Caco-2 (cell line): ENCODE measurements around the gene LCLAT1. TPM values are rescaled to one million over a fixed set of nuclear protein-coding genes. Genes with fewer than 3 reads are reported as not detected.

Experiments
- BruUV-seq: library from RNA; stranded (reverse); fragments of 400-500 nt; replicated peaks from 2 replicates; lab custom pipeline; 2021; lab: Mats Ljungman, UMichigan
- CTCF ChIA-PET: fragments of 300-600 bp; sonication (Branson Sonifier 250); formaldehyde crosslinking; loops from one replicate; lab custom pipeline; 2022; ENCODE audit warnings: antibody characterized with exemption; lab: Charles Lee
- POLR2A ChIA-PET: fragments of 300-600 bp; sonication (Branson Sonifier 250); formaldehyde crosslinking; loops from one replicate; lab custom pipeline; 2022; ENCODE audit warnings: antibody characterized with exemption; lab: Charles Lee
- DNase-seq, 2 experiments: peaks; one replicate each; pipeline versions ENCODE4 v3.0.0 to v3.0.0-alpha.2; 2020 to 2022
- H3K27me3 ChIP-seq: replicated peaks from 2 replicates; pipeline ENCODE4 v1.6.0; 2011; ENCODE audit warnings: low read length; ENCODE audit not compliant: control insufficient read depth, insufficient read depth
- H3K36me3 ChIP-seq: 2 replicates; pipeline ENCODE4 v1.5.1; 2011; ENCODE audit warnings: low read length; ENCODE audit not compliant: control insufficient read depth, insufficient read depth
- H3K4me1 ChIP-seq: fragments of 250-450 bp; sonication (Bioruptor Pico); 2 replicates; pipeline ENCODE4 v1.5.1; 2020; ENCODE audit warnings: mild to moderate bottlenecking
- H3K4me3 ChIP-seq: 2 replicates; pipeline ENCODE4 v1.5.1; 2011; ENCODE audit warnings: low read depth, mild to moderate bottlenecking, control low read depth, low read length
- H3K9me3 ChIP-seq: fragments of 250-450 bp; sonication (Bioruptor Pico); 2 replicates; pipeline ENCODE4 v1.5.1; 2020; ENCODE audit warnings: mild to moderate bottlenecking, moderate library complexity
- H3K27ac Mint-ChIP-seq: one replicate; pipeline ENCODE4 v1.8.0; 2022; ENCODE audit warnings: mixed read lengths; ENCODE audit not compliant: unreplicated experiment
- H3K27me3 Mint-ChIP-seq: one replicate; pipeline ENCODE4 v1.8.0; 2022; ENCODE audit warnings: mixed read lengths; ENCODE audit not compliant: insufficient read depth, unreplicated experiment
- H3K36me3 Mint-ChIP-seq: one replicate; pipeline ENCODE4 v1.8.0; 2022; ENCODE audit warnings: mild to moderate bottlenecking, mixed read lengths; ENCODE audit not compliant: insufficient read depth, unreplicated experiment
- H3K4me1 Mint-ChIP-seq: one replicate; pipeline ENCODE4 v1.8.0; 2022; ENCODE audit warnings: low read depth, mixed read lengths; ENCODE audit not compliant: unreplicated experiment
- H3K4me3 Mint-ChIP-seq: one replicate; pipeline ENCODE4 v1.8.0; 2022; ENCODE audit warnings: mild to moderate bottlenecking, moderate library complexity, mixed read lengths; ENCODE audit not compliant: unreplicated experiment
- H3K9me3 Mint-ChIP-seq: one replicate; pipeline ENCODE4 v1.8.0; 2022; ENCODE audit warnings: mixed read lengths; ENCODE audit not compliant: unreplicated experiment
- intact Hi-C: fragments of 100-400 bp; cut with micrococcal nuclease; formaldehyde crosslinking; loops from one replicate; pipeline ENCODE4 v1.10.0; 2022; ENCODE audit not compliant: unreplicated experiment
- total RNA-seq: library from RNA; stranded (reverse); gene quantifications from 2 replicates; pipeline ENCODE4 v1.2.3, GENCODE V29; 2022
- TF ChIP-seq, protein P1 (sequence below), 2 experiments: fragments of 200-600 bp in 1 of 2; IDR thresholded peaks; 1 replicate in 1 of 2; 2 replicates in 1 of 2; pipeline versions ENCODE4 v1.5.1 to v1.8.0; 2011 to 2022; ENCODE audit warnings: antibody characterized with exemption in 1 of 2, control low read depth in 1 of 2, inconsistent platforms in 1 of 2, low read depth in 1 of 2, low read length in 1 of 2, mild to moderate bottlenecking in 1 of 2, moderate library complexity in 1 of 2; ENCODE audit not compliant: insufficient read depth in 1 of 2, severe bottlenecking in 1 of 2, unreplicated experiment in 1 of 2

LCLAT1 gene
- total RNA-seq, 1 experiment from 2014 or later: 52.2 TPM

GRCh38 chr2:30621836-30622235 is 174.8 kb downstream of the LCLAT1 start:
- no peak overlapping the region for H3K4me3 Mint-ChIP-seq
- no peak overlapping the region for H3K4me3 ChIP-seq
- no peak overlapping the region for H3K27ac Mint-ChIP-seq
- no peaks in the 10 kb centered on the region for H3K4me1 ChIP-seq
- peaks cover 17% of the 10 kb centered on the region for H3K36me3 Mint-ChIP-seq
- no TSS peak for BruUV-seq
- ChIA-PET POLR2A (no interaction called here), CTCF (no interaction called here)
- intact Hi-C loops: no loop called here
- peaks cover 7% of the 10 kb centered on the region for H3K4me1 Mint-ChIP-seq
- TF ChIP-seq, protein P1, sequence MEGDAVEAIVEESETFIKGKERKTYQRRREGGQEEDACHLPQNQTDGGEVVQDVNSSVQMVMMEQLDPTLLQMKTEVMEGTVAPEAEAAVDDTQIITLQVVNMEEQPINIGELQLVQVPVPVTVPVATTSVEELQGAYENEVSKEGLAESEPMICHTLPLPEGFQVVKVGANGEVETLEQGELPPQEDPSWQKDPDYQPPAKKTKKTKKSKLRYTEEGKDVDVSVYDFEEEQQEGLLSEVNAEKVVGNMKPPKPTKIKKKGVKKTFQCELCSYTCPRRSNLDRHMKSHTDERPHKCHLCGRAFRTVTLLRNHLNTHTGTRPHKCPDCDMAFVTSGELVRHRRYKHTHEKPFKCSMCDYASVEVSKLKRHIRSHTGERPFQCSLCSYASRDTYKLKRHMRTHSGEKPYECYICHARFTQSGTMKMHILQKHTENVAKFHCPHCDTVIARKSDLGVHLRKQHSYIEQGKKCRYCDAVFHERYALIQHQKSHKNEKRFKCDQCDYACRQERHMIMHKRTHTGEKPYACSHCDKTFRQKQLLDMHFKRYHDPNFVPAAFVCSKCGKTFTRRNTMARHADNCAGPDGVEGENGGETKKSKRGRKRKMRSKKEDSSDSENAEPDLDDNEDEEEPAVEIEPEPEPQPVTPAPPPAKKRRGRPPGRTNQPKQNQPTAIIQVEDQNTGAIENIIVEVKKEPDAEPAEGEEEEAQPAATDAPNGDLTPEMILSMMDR (IDR thresholded peaks at IDR 0.05; ENCODE audit: insufficient read depth in 1 of 2, low read depth in 1 of 2, low read length in 1 of 2, severe bottlenecking in 1 of 2, unreplicated experiment in 1 of 2): no peak
- H3K9me3 Mint-ChIP-seq: peaks cover 8% of the 10 kb centered on the region
- H3K36me3 ChIP-seq: no peaks in the 10 kb centered on the region
- H3K27me3 ChIP-seq: no peaks in the 10 kb centered on the region
- H3K9me3 ChIP-seq: no peaks in the 10 kb centered on the region
- no peaks in the 10 kb centered on the region for H3K27me3 Mint-ChIP-seq
- DNase-seq: peak in 1 of 2 experiments; percentile 38

DNA sequence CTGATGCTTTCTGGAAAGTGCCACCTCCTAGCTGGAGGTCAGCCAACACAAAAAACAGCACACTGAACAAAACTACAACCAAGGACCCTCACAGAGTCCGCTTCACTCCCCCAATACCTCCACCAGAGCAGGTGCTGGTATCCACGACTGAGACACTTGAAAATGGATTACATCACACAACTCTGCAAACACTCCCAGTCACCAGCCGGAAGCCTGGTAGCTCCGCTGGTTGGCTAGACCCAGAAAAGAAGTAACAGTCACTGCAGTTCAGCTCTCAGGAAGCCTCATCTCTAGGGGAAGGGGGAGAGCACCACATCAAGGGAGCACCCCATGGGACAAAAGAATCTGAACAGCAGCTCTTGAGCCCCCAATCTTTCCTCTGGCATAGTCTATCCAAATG is 175.4 kb downstream of the LCLAT1 start:
- H3K27ac Mint-ChIP-seq: no peak overlapping the region
- H3K4me1 Mint-ChIP-seq: peaks cover 7% of the 10 kb centered on the region
- H3K4me3 ChIP-seq: no peak overlapping the region
- ChIA-PET POLR2A (interaction anchor here (0.6 kb wide), 1 partner anchor 453 kb away, joined by 4 read pairs; no protein-coding TSS in a partner anchor), CTCF (interaction anchor here (0.7 kb wide), 1 partner anchor 18 kb away, joined by 5 read pairs; no protein-coding TSS in a partner anchor)
- H3K9me3 ChIP-seq: no peaks in the 10 kb centered on the region
- BruUV-seq: no TSS peak
- intact Hi-C loops: no loop called here
- H3K4me1 ChIP-seq: no peaks in the 10 kb centered on the region
- H3K27me3 ChIP-seq: no peaks in the 10 kb centered on the region
- H3K4me3 Mint-ChIP-seq: no peak overlapping the region
- H3K9me3 Mint-ChIP-seq: peaks cover 8% of the 10 kb centered on the region
- DNase-seq: no peak
- TF ChIP-seq, protein P1 (IDR thresholded peaks at IDR 0.05; ENCODE audit: insufficient read depth in 1 of 2, low read depth in 1 of 2, low read length in 1 of 2, severe bottlenecking in 1 of 2, unreplicated experiment in 1 of 2): no peak
- no peaks in the 10 kb centered on the region for H3K36me3 ChIP-seq
- peaks cover 17% of the 10 kb centered on the region for H3K36me3 Mint-ChIP-seq
- H3K27me3 Mint-ChIP-seq: no peaks in the 10 kb centered on the region

- Mint-ChIP-seq H3K27me3 (no peaks in the 10 kb centered on the region), H3K9me3 (no peaks in the 10 kb centered on the region), H3K27ac (no peak overlapping the region), H3K4me3 (no peak overlapping the region), H3K4me1 (peaks cover 7% of the 10 kb centered on the region), H3K36me3 (peaks cover 17% of the 10 kb centered on the region)
- no TSS peak for BruUV-seq
- TF ChIP-seq, protein P1 (IDR thresholded peaks at IDR 0.05; ENCODE audit: insufficient read depth in 1 of 2, low read depth in 1 of 2, low read length in 1 of 2, severe bottlenecking in 1 of 2, unreplicated experiment in 1 of 2): no peak
- Histone ChIP-seq H3K4me3 (no peak overlapping the region), H3K4me1 (peaks cover 8% of the 10 kb centered on the region), H3K36me3 (no peaks in the 10 kb centered on the region), H3K27me3 (no peaks in the 10 kb centered on the region), H3K9me3 (no peaks in the 10 kb centered on the region)
- intact Hi-C loops: no loop called here
- DNase-seq: no peak
- ChIA-PET POLR2A (no interaction called here), CTCF (no interaction called here)
Measured at GRCh38 chr2:30625276-30625675, 178.2 kb downstream of the LCLAT1 start.
